GM19328 (cell line): ENCODE results near the gene NGEF.

ENCODE experiments used
- ATAC-seq: cut with Tn5 transposase; IDR thresholded peaks from one replicate; pipeline ENCODE4 v1.9.1; 2021; ENCODE audit warnings: mild to moderate bottlenecking, moderate library complexity; ENCODE audit not compliant: unreplicated experiment

NGEF gene

GRCh38 chr2:233044974-233045605 is 32.0 kb upstream of the NGEF start:
- no peak for ATAC-seq

DNA sequence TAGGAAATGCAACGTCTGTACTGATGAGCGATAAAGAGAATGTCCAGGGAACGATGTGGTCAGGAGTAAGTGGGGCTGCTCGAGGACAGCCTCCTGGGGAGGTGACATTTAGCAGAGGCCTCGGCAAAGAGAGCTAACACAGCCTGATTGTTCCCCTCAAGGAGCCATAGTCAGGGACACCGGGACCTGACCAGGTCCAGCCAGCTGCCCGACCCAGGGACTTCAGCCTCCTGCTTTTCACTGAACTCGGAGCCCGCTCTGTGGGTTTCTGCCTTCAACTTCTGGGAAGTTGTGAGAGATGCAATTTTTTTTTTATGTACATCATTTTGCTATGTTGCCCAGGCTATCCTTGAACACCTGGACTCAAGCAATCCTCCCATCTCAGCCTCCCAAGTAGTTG is 29.5 kb upstream of the NGEF start:
- no peak for ATAC-seq

- no peak for ATAC-seq
Observed at GRCh38 chr2:233041722-233042323, 28.8 kb upstream of the NGEF start.

DNA sequence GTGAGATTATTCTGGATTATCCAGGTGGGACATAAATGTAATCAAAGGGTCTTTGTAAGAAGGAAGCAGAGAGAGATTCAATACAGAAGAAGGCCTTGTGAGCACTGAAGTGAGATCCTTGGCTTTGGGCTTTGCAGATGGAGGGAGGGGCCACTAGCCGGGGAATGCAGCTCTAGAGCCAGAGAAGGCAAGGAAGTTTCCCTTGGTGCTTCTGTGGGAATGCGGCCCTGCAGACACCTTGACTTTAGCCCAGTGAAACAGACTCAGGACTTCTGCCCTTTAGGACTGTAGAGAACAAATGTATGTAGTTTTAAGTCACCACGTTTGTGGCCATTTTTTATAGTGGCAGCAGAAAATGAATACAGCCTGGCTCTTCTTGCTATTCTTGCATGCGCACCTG is 27.5 kb upstream of the NGEF start:
- ATAC-seq: no peak

DNA sequence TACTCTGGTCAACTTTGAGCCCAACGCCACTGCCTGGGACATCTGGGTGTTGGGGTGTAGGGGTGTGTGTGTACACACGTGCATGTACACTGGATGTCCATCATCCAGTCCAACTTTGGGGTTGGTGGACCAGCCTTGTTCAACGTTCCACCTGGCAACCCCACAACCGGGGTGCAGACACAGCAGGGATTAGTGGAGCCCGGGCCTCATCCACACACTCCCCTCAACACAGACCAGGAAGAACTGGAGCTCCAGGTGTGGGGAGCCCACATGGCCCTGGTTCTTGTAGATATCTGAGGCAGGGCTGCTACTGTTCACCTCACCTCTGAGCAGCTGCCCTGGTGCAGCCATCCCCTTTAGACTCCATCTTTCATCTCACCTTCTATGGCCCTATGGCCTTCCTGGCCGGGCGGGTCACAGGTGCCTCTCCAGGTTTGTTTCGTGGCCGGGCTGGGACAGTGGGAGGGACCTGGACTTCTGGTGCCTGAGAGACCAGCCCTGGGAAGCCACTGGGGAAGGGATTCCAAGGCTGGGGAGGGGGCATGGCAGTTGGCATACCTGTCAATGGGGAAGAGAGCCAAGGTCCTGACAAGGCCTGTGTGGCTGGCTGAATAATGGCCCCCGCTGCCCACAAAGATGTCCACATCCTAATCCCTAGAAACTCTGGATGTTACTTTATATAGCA is 26.9 kb upstream of the NGEF start:
- no peak for ATAC-seq

DNA sequence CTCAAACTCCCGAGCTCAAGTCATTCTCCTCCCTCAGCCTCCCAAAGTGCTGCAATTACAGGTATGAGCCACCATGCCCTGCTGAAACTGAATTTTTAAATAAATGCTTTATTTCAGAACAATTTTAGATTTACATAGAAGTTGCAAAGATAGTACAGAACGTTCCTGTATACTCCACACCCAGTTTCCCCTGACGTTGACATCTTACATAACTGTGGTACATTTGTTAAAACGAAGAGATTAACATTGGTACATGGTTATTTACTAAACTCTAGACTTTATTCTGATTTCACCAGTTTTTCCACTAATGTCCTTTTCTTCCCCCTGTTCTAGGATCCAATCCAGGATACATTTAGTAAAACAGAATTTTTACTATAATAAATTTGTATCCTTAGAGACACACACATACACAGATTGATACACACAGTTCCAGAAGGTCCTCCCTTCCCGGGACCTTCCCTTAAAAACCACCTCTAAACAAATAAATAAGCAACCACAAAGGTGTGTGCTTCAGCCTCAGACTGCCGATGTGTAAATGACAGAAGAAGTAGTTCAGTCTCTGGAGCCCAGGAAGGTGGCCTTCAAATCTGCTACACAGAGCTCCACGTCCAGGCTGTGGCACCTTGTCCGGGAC is 26.3 kb upstream of the NGEF start:
- no peak for ATAC-seq

GRCh38 chr2:233037078-233037477 is 24.0 kb upstream of the NGEF start:
- ATAC-seq: no peak

- no peak for ATAC-seq
Observed at GRCh38 chr2:233036162-233036838, 23.2 kb upstream of the NGEF start.

DNA sequence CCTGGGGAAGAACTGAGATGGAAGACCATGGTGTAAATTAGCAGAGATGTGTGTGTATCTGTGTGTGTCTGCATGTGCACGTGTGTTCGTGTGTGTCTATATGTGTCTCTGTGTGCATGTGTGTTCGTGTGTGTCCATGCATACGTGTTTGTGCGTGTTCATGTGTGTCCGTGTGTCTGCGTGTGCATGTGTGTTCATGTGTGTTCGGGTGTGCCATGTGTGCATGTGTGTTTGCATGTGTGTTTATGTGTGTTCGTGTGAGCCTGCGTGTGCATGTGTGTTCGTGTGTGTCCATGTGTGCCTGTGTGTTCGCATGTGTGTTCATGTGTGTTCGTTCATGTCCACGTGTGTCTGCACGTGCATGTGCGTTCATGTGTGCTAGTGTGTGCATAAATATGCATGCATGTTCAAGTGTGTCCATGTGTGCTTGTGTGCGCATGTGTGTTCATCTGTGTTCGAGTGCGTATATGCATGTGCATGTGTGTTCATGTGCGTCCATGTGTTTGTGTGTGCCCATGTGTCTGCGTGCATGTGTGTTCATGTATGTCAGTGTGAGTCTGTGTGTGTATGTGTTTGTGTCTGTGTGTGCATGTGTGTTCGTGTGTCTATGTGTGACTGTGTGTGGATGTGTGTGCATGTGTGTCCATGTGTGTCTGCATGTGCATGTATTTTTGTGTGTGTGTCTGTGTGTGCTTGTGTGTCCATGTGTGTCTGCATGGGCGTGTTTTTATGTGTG is 22.5 kb upstream of the NGEF start:
- ATAC-seq: no peak

DNA sequence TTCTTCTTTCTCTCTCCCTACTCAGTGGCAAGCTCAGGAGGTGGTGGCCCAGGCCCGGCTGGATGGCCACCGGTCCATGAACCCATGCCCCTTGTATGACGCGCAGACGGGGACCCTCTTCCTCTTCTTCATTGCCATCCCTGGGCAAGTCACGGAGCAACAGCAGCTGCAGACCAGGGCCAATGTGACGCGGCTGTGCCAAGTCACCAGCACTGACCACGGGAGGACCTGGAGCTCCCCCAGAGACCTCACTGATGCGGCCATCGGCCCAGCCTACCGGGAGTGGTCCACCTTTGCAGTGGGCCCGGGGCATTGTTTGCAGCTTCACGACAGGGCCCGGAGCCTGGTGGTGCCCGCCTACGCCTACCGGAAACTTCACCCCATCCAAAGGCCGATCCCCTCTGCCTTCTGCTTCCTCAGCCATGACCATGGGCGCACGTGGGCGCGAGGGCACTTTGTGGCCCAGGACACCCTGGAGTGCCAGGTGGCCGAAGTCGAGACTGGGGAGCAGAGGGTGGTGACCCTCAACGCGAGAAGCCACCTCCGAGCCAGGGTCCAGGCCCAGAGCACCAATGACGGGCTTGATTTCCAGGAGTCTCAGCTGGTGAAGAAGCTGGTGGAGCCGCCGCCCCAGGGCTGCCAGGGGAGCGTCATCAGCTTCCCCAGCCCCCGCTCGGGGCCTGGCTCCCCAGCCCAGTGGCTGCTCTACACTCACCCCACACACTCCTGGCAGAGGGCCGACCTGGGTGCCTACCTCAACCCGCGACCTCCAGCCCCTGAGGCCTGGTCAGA is 21.2 kb upstream of the NGEF start:
- no peak for ATAC-seq

GRCh38 chr2:233033672-233034071 is 20.6 kb upstream of the NGEF start:
- ATAC-seq: no peak

DNA sequence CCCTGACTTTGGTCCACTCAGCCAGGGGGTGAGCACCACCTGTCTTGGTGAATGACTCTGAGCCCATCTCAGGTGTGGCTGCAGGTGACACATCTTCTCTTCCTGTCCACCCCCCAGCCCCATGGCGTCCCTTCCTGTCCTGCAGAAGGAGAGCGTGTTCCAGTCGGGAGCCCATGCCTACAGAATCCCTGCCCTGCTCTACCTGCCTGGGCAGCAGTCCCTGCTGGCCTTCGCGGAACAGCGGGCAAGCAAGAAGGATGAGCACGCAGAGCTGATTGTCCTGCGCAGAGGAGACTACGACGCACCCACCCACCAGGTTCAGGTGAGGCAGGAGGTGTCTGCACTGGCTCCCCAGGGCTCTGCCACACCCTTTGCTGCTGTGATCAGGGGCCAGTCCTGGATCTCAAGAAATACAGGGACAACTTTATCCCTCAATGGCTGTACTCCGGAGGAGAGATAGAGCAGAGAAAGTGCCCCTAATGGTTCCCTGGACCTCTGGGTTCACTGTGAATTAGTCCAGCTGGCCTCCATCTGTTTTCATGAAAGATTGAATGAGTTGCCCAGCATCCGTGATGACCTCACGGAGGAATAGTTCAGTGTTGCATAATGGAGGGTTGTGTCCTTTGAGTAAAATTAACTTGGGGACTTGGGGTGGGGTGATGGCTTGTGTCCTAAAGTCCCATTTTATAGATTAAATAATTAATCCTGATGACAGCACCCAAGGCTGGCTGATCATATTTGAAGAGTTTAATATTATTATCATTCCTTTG is 19.7 kb upstream of the NGEF start, which contains the start of gene NEU2:
TSS of gene NEU2 (plus strand) at position 122 of the 770 bp plus-strand sequence. CDS start at position 122, 0 bp downstream.
- ATAC-seq: no peak

DNA sequence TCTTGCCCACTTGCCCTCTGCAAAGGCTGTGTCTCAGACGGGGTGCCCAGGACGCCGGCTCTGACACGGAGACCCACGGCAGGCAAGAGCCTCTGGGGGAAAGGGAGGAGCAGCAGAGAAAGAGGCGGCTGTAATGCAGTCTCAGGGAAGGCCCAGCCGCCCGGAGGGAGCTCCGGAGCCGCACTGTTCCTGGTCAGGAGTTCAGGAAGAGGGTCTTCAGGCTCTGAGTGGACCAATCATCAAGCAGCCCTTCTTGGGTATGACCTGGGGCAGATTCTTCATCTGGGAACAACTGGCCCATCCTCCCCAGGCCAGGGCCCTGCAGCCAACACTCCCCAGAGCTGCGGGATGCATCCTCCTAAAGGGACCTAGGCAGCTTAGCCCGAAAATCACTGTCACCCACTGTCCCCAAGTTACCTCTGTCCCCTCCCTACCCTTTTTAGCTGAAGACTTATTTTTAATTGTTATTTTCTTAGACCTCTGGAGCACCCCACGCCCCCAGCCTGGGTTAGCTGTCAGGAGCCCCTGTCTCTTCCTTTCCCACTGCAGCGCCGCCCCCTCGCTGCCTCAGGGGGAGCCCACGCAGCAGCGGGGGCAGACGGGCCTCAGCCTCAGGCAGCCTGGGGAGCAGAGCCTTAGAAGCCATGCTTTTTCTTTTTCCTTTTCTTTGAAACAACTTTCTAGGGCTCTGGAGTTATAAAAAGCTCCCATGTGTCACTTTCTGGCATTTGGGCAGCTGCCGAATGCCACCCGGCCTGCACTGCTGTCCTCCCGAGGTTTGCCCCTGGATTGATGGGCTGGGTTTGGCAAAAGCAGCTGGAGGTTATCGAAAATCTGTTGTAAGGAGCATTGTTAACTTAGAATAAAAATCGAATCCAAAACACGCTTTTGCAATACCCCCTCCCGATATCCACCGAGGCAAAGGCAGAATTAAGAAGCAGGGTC is 18.8 kb upstream of the NGEF start:
- ATAC-seq: no peak

DNA sequence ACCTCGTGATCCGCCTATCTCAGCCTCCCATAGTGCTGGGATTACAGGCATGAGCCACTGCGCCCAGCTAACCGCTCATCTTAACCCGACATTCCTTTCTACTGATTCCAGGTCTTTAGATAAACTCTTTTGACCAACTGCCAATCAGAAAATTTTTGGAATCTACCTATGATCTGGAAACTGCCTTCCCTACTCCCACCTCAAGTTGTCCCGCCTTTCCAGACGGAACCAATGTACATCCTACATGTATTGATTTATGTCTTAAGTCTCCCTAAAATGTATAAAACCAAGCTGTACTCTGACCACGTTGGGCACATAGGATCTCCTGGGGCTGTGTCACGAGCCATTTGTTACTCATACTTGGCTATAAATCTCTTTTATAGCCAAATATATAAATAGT is 16.3 kb upstream of the NGEF start:
- no peak for ATAC-seq

DNA sequence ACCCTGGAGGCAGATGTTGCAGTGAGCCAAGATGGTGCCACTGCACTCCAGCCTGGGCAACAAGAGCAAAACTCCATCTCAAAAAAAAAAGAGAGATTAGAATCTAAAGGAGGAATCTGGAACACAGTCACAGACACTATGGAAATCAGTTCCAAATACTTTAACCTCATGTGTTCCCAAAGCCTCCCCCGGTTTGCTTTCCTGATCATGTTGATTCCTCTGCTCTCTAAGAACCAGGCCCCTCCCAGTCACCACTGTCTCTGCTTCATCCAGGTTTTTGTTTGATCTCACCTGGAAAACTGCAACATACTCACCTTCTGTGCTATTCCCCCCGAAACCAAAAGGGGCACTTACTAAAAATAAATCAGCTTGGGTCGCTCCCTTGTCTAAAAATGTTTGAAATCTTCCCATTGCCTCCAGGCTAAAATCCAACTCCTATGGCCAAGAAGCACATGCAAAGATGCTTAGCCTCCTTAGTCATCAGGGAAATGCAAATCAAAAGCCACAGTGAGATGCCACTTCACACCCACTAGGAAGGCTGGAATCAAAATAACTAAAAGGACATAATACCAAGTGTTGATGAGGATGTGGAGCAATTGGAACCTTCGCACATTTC is 13.2 kb upstream of the NGEF start:
- no peak for ATAC-seq

DNA sequence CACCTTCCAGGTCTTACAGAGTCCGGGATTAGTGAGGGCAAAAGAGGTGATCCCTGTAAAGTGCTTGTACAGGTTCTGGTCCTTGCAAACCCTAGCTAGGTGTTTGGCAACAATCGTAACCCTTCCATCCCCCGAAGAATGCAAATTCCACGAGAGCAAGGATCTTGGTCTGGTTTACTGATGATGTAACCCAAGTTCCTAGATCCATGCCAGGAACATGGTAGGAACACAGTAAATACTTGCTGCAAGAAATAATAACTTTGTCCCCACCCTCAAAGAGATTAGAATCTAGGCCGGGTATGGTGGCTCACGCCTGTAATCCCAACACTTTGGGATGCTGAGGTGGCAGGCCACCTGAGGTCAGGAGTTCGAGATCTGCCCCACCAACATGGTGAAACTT is 12.7 kb upstream of the NGEF start:
- no peak for ATAC-seq

DNA sequence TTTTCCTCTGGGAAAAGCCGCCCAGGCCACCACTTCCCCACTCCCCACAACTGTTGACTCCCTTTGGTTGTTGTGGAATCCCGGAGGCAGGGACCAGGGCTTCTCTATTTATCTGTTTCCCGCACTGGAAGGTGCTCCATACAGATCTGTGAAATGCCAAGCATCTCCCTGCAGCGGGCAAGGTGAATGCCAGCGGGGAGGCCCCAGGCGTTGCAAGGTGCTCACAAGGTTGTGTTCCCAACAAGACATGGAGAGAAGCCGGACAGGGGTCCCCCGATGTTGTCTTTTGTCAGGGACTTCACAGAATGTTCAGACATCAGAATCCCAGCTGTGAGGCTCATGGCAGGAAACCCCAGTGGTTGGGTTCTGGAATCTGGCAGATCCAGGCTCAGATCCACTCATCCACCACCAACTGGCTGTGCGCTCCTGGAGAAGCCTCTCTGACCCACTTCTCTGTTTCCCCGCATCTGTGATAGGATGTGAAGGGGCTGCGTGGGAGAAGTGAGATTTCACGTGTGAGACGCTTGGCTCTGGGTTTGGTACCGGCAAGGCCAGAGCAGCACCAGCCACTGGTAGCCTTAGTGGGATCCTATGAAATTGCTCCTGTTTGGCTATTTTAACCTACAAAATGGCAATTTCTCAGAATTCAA is 10.8 kb upstream of the NGEF start:
- no peak for ATAC-seq
